ENCODE measurements around the gene PKDCC.

GRCh38 chr2:42054714-42055430 lies 7.1 kb downstream of the PKDCC start:
- TF ChIP-seq CTCF (IDR thresholded peaks at IDR 0.05) (no peak), POLR2A (IDR thresholded peaks at IDR 0.05) (no peak)

Data from testis (tissue), 2 donors.